GM06990 (cell line): ENCODE results near the gene KCNIP1.

ENCODE experiments used
- DNase-seq: peaks from one replicate; pipeline ENCODE4 v3.0.0-alpha.2; 2011; ENCODE audit not compliant: insufficient read length; ENCODE audit errors: extremely low read depth
- H3K27me3 ChIP-seq: replicated peaks from 2 replicates; pipeline ENCODE4 v1.6.0; 2011; ENCODE audit warnings: low read length; ENCODE audit not compliant: control insufficient read depth, insufficient read depth
- H3K36me3 ChIP-seq: 2 replicates; pipeline ENCODE4 v1.5.1; 2011; ENCODE audit warnings: low read length; ENCODE audit not compliant: control insufficient read depth, insufficient read depth
- H3K4me3 ChIP-seq: replicated peaks from 2 replicates; pipeline ENCODE4 v1.5.1; 2011; ENCODE audit warnings: low read depth, mild to moderate bottlenecking, control low read depth, low read length
- TF ChIP-seq, protein P1 (sequence below): IDR thresholded peaks from 2 replicates; pipeline ENCODE4 v1.5.1; 2011; ENCODE audit warnings: low read length, control low read depth, mild to moderate bottlenecking, inconsistent platforms; ENCODE audit not compliant: insufficient read depth, poor library complexity, severe bottlenecking

The KCNIP1 gene

DNA sequence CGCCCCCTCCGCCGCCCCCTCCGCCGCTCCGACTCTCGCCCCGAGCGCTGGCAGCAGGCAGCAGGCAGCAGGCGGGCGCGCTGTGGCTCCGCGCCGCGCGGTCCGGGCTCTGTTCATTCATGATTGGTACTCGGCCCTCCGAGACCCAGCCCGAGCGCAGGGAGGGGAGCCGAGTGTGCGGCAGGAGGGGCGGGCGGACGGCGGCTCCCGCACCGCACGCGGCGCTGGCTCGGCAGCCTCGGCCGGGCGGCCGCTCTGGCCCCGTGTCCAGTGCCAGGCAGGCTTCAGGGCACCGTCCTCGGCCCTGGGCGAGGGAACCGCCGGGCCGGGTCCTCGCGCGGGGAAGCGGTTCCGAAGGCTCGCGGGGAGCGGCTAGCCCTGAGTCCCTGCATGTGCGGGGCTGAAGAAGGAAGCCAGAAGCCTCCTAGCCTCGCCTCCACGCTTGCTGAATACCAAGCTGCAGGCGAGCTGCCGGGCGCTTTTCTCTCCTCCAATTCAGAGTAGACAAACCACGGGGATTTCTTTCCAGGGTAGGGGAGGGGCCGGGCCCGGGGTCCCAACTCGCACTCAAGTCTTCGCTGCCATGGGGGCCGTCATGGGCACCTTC, at the start of gene KCNIP1:
Gene KCNIP1 (plus strand): TSS at position 31 of the 607 bp plus-strand sequence.
- H3K4me3 ChIP-seq = no peak within 1 kb of the TSS

GRCh38 chr5:170463426-170463825, 40.4 kb upstream of the KCNIP1 start:
- Histone ChIP-seq H3K4me3 (no peak overlapping the region), H3K36me3 (no peaks in the 10 kb centered on the region), H3K27me3 (no peaks in the 10 kb centered on the region; the same call in 1 of the 2 replicates)
- TF ChIP-seq, protein P1, sequence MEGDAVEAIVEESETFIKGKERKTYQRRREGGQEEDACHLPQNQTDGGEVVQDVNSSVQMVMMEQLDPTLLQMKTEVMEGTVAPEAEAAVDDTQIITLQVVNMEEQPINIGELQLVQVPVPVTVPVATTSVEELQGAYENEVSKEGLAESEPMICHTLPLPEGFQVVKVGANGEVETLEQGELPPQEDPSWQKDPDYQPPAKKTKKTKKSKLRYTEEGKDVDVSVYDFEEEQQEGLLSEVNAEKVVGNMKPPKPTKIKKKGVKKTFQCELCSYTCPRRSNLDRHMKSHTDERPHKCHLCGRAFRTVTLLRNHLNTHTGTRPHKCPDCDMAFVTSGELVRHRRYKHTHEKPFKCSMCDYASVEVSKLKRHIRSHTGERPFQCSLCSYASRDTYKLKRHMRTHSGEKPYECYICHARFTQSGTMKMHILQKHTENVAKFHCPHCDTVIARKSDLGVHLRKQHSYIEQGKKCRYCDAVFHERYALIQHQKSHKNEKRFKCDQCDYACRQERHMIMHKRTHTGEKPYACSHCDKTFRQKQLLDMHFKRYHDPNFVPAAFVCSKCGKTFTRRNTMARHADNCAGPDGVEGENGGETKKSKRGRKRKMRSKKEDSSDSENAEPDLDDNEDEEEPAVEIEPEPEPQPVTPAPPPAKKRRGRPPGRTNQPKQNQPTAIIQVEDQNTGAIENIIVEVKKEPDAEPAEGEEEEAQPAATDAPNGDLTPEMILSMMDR = no peak
- DNase-seq = no peak

More for the DNA sequence above, at the start of gene KCNIP1:
- DNase-seq = no peak
- H3K27me3 ChIP-seq = peaks cover 2% of the 10 kb centered on the region
- H3K36me3 ChIP-seq = no peaks in the 10 kb centered on the region
- TF ChIP-seq, protein P1 = no peak

DNA sequence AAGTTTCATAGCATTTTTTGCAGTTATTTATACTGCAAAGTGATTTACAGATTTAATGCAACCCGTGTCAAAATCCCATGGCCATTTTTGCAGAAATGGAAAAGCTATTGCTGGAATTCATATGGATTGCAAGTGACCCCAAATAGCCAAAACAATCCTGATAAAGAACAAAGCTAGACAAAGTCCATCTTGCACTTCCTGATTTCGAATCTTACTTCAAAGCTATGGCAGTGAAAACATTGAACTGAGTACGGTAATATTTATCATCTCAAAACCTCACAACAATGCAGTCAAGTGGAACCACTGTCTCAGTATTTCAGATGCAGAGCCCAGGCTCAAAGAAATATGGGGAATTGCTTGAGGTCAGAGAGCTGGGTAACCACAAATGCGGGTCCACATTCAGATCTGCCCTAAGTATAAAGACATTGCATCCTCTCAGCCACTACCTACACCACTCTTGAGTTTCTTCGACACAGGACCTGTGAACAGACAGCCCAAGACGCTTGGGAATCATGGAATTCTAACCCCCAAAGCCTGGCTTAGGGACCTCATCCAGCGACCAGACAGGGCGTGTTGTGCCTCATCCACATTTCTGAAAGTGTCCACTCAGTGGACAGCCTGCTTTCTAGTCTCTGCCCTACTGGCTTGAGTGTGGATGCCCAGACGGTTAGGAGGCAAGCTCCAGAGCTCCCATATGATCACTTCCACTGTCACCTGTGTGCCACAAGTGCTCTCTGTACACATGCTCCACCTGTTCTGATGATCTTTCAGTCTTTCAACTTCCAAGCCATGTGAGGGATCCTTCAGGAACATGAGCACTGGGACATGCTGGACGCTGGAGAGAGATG, 39.3 kb upstream of the KCNIP1 start:
- TF ChIP-seq, protein P1 = no peak
- no peak for DNase-seq
- no peak overlapping the region for H3K4me3 ChIP-seq

GRCh38 chr5:170466553-170466952, 37.3 kb upstream of the KCNIP1 start:
- TF ChIP-seq, protein P1 = no peak
- H3K27me3 ChIP-seq = no peaks in the 10 kb centered on the region; the same call in 1 of the 2 replicates
- DNase-seq = no peak
- no peak overlapping the region for H3K4me3 ChIP-seq
- H3K36me3 ChIP-seq = no peaks in the 10 kb centered on the region

More for the DNA sequence above, 39.3 kb upstream of the KCNIP1 start:
- no peaks in the 10 kb centered on the region for H3K36me3 ChIP-seq
- no peaks in the 10 kb centered on the region; the same call in 1 of the 2 replicates for H3K27me3 ChIP-seq

- no peak for DNase-seq
These were observed 36.7 kb upstream of the KCNIP1 start for GRCh38 chr5:170466988-170467707.

More at GRCh38 chr5:170466988-170467707, 36.7 kb upstream of the KCNIP1 start:
- Histone ChIP-seq H3K36me3 (no peaks in the 10 kb centered on the region), H3K27me3 (no peaks in the 10 kb centered on the region; the same call in 1 of the 2 replicates), H3K4me3 (no peak overlapping the region)
- TF ChIP-seq, protein P1 = no peak
